ENCODE results near the gene RTP3.
"Not testable (repeated sequence)": the region's sequence is repeated elsewhere in the genome, so short reads cannot be mapped to it uniquely, and the experiment has no call there.

The RTP3 gene

DNA sequence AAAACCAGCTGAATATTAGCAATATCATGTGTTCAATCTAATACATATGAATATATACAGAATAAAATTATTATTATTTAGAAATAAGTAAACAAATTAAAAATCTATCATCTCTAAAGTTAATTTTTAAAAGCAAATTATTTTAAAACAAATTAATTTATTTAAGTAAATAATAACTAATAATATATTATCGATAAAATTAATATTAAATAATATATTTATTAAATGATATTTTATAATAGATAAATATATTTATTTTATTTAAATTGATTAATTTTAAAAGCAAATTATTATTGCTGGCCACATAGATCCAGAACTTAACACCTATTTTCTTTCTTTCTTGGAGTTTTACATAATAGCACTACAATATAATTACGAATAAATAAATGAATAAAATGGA, 22.2 kb downstream of the RTP3 start:
- DNase-seq: no peak

DNA sequence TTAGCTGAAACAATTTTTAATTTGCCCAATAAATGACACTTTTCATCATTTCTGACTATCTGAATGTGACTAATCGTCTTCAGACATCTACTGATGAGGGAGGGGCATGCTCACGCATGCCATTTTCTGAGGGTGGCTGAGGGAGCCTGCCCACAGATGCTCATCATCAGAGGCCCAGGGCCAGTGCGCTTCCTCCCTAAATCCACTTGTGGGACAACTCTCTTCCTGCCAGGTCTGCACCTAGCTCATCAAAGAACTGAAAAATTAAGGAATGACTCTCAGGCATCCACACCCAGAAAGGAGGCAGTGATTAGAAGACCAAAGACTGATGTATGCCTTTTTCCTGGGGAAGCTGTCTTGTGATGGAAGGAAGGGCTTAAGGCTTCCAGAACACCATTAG, 22.8 kb downstream of the RTP3 start:
- no peak for DNase-seq

DNA sequence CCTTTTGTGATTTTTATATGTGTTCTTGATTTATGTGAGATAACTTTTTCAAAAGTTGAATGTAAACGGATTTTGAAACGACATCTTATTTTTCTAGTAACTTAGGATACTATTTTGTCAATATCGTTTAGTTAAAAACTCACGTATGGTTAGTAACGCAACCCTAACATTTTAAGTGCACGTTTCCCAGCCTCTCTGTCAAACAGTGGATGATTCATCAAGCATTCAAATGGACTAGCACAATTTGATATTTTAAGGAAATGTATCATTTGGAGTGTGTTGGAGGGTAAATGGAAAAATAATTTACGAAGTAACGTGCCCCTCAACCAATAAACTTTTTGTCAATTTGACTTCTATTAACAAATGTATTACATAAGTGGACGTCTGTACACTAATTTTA, 23.3 kb downstream of the RTP3 start:
- no peak for DNase-seq

GRCh38 chr3:46522201-46522600, 24.4 kb downstream of the RTP3 start:
- not testable (repeated sequence) for DNase-seq

DNA sequence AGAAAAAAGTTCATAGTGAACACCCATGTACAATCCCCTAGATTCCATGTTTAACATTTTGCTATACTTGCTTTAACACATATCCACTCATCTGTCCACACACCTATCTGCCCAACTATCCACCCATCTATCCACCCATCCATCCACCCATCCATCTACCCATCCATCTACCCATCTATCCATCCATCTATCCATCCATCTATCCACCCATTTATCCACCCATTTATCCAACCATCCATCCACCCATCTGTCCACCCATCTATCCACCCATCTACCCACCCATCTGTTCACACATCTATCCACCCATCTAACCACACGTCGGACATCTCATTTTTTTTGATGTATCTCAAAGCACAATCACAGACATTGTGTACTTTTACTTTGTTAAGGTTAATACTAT, 25.8 kb downstream of the RTP3 start:
- no peak for DNase-seq

DNA sequence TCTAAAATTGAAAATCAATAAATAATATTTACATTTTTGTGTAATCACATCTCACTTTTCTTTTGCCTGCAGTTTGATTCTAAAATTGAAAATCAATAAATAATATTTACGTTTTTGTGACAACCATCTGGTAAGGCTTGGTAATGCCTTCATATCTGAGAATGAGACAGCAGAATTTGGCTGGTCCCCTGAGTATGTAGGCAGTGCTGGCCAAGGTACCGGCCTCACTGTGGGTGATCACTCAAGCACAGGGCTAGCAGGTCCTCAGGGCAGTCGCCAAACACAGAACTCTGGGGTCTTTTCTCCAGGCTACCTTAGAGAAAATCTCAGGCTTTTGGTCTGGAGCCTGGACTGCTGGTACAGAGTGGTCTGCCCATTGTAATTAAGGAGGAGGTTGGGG, 26.2 kb downstream of the RTP3 start:
- DNase-seq: no peak

DNA sequence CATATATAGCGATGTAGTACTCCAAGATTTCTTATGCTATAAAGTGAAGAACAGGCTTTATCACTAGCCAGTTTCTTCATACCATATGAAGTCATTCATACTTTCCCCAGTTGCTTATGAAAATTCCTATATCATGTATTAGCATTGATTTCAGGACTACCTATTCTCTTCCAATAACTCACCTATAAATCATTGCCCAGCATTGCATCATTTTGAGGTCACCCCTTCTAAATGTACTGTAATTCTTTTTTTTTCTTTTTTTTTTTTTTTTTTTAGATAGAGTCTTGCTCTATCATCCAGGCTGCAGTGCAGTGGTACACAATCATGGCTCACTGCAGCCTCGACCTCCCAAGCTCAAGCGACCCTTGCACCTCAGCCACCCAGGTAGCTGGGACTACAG, 27.1 kb downstream of the RTP3 start:
- DNase-seq: no peak

- no peak for DNase-seq
These were observed 29.5 kb downstream of the RTP3 start for GRCh38 chr3:46527239-46527638.

DNA sequence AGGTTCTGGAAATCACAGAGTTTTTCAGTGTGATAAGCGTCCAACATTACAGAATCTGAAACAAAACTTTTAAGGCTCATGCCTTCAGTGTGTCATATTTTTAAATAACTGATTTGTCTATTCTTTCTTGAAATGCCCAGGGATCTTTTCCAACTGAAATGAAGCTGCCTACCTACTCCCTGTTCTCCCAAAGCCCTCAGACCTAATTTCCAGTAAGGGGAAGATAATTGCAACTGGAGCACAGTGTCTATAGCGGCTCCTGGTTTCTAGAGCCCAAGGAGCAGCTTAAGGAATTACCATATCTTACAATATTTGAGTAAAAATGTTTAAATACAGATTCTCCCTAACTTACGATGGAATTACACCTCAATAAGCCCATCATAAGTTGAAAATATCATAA, 35.3 kb downstream of the RTP3 start:
- DNase-seq: no peak

DNA sequence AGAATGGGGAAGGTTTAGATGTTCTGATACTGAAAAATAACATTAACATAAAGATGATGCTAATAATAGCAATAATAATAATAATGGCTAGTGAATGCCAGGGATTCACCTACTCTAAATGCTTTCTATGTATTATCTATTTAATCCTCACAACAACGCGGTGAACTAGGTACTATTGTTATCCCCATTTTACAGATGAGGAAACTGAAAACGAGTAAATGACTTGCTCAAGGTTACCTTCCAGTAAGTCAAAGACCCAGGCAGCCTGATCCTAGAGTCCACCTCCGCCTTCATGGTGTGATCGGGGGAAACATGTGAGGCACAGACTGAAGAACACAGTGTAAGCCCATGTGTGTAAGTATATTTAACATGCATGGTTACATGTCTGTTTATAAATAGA, 38.0 kb downstream of the RTP3 start:
- no peak for DNase-seq

DNA sequence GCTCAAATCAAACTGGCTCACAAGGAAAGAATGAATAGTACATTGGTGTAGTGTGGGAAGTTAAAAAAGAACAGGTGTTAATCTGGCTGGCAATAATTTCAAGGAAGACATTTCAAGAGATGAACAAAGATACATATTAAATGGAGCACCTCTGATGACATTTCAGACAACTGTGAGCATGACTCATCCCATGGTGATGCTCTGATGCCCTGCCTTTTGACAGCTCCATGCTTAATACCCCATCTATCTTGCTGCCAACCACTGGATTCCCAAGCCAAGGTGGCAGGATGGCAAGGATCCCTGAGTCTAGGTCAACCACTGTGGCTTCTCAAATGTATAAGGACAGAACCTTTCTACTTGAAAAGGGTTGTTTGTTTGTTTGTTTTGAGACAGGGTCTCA, 39.0 kb downstream of the RTP3 start:
- no peak for DNase-seq

GRCh38 chr3:46537316-46537715, 39.5 kb downstream of the RTP3 start:
- no peak for DNase-seq

GRCh38 chr3:46537779-46538178, 40.0 kb downstream of the RTP3 start:
- no peak for DNase-seq

- DNase-seq: not testable (repeated sequence)
These were observed 40.6 kb downstream of the RTP3 start for GRCh38 chr3:46538425-46538802.

GRCh38 chr3:46538803-46539442, 41.1 kb downstream of the RTP3 start:
- DNase-seq: peak; percentile 54

GRCh38 chr3:46539443-46540005, 41.7 kb downstream of the RTP3 start:
- no peak for DNase-seq

DNA sequence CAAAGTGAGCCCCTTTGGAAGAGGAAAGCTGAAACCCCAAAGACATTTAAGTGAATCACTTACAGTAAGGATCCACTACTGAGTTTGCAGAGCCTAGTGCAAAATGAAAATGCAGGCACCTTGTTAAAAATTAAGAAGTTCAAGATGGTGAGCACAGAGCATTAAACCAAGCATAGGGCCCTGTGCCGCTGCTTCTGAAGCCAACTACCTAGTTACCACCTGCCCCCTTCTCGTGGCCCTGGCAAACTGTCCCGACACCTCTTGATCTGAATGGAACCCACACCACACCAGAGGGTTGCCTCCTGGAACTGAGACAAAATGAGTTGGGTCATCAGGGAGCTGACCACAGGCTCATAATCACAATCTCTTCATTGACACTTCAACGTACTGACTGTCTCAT, 42.8 kb downstream of the RTP3 start:
- DNase-seq: no peak

GRCh38 chr3:46541835-46542234, 44.1 kb downstream of the RTP3 start:
- no peak for DNase-seq

DNA sequence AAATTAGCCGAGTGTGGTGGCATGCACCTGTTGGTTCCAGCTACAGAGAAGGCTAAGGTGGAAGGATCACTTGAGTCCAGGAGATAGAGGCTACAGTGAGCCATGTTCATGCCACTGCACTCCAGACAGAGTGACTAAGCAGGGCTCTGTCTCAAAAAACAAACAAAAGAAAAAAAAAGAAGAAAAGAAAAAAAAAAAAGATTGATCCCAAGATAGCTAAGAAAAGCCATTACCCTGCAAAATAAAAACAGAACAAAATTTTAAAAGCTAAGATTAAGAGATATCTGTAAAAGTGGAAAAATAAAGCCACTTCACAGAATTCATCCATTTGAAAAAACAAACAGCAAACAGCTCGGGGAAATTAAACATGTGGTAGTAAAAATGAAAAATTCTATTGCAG, 44.6 kb downstream of the RTP3 start:
- no peak for DNase-seq

DNA sequence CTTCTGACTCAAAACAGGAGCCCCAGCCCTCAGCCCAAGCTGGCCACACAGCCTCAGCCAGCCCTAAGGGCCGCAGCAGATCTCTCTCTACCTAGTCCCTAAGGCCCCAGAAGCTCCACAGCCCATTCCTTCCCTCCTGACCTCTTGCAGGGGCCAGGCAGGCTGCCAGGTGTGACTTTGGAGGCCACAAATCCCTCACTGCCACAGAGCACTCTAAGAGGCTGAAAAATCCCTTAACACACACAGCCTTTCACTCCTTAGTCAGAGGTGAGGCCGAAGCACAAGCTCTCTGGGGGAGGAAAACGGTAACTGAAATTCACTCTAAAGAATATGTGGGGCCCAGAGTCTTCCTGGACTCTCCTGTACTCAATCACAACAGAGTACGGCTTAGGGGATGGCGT, 45.0 kb downstream of the RTP3 start:
- DNase-seq: no peak

- DNase-seq: no peak
These were observed 47.2 kb downstream of the RTP3 start for GRCh38 chr3:46544771-46545503.

DNA sequence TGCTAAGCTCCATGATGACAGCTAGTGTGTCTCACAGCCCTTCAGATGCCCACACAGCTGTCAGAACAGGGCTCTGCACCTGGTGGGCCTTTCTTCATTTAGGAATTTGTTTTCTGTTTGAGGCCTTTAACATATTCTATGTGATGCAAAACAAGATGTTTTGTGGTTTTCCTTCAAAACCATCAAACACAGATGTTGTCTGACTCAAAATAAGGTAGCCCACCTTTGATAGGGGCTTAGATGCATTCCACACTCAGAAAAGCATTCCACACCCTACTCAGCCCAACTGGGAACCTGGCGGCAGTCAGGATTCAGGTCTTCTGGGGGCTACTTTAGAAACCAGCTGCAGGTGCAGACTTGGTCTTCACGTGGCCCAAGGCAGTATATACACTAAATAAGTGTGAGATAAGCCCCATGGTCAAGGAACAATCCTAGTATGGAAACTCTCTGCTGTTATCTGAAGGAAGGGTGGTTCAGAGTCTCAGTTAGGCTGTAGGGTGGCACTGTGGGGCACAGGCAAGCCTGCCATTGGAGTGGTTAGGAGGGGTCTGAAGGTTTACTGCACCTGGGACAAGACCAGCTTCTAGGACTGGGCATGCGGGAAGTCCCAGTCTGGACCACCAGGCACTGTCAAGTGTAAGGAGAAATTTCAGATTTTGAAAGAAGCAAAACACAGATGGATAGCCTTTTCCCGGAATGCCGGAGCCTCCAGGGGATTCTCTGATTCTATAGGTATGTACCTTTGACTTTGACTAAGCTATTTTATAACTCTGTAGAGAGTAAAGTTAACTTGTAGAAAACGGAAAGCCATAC, 48.2 kb downstream of the RTP3 start:
- no peak for DNase-seq

GRCh38 chr3:46546896-46547440, 49.2 kb downstream of the RTP3 start:
- no peak for DNase-seq
